Panc1 (cell line): ENCODE data around the gene C10orf88. TPM values are rescaled to one million over a fixed set of nuclear protein-coding genes. Genes with fewer than 3 reads are reported as not detected.
A peak's percentile ranks its signal among the peaks of the same experiment; 100 is the strongest.

Experiments
- ATAC-seq: fragments of 200-7000 bp; cut with Tn5 transposase; 2 replicates; pipeline ENCODE4 v1.9.1; 2020; ENCODE audit warnings: mild to moderate bottlenecking, moderate library complexity
- BruUV-seq: library from RNA; stranded (reverse); fragments of 400-500 nt; replicated peaks from 2 replicates; lab custom pipeline; 2021; lab: Mats Ljungman, UMichigan
- CTCF ChIA-PET: fragments of 300-600 bp; sonication (Branson Sonifier 250); formaldehyde crosslinking; loops from one replicate; lab custom pipeline; 2022; ENCODE audit warnings: antibody characterized with exemption; lab: Charles Lee
- POLR2A ChIA-PET: fragments of 300-600 bp; sonication (Branson Sonifier 250); formaldehyde crosslinking; loops from one replicate; lab custom pipeline; 2022; ENCODE audit warnings: antibody characterized with exemption; lab: Charles Lee
- DNase-seq: peaks from one replicate; pipeline ENCODE4 v3.0.0-alpha.2; 2010; ENCODE audit warnings: low read depth, low spot score
- H3K27ac ChIP-seq: 2 replicates; pipeline ENCODE4 v1.5.1; 2011; ENCODE audit warnings: mild to moderate bottlenecking, low read length, inconsistent platforms
- H3K27me3 ChIP-seq: fragments of 200-500 bp; sonication (Bioruptor generic); 2 replicates; pipeline ENCODE4 v1.6.0; 2014; ENCODE audit warnings: low read length, inconsistent platforms; ENCODE audit not compliant: control insufficient read depth, insufficient read depth
- H3K36me3 ChIP-seq: fragments of 200-500 bp; sonication (Bioruptor generic); 2 replicates; pipeline ENCODE4 v1.5.1; 2014; ENCODE audit warnings: inconsistent platforms, mild to moderate bottlenecking, low read length, moderate library complexity; ENCODE audit not compliant: control insufficient read depth, insufficient read depth
- H3K4me1 ChIP-seq: 2 replicates; pipeline ENCODE4 v1.5.1; 2011; ENCODE audit warnings: inconsistent platforms, mild to moderate bottlenecking, low read length, moderate library complexity; ENCODE audit not compliant: control insufficient read depth, insufficient read depth
- H3K4me3 ChIP-seq, 2 experiments: 2 replicates each; pipeline ENCODE4 v1.5.1; 2011 to 2012; ENCODE audit warnings: low read depth in 2 of 2, low read length in 2 of 2, mild to moderate bottlenecking in 2 of 2, inconsistent platforms in 1 of 2, moderate library complexity in 1 of 2
- H3K9me3 ChIP-seq: fragments of 200-500 bp; sonication (Bioruptor generic); 2 replicates; pipeline ENCODE4 v1.5.1; 2014; ENCODE audit warnings: low read depth, mild to moderate bottlenecking, inconsistent platforms, low read length, moderate library complexity; ENCODE audit not compliant: control insufficient read depth, insufficient read depth
- CTCF ChIP-seq: fragments of 450-650 bp; IDR thresholded peaks from 2 replicates; pipeline ENCODE4 v1.5.1; 2017; ENCODE audit warnings: mild to moderate bottlenecking
- POLR2AphosphoS5 ChIP-seq: IDR thresholded peaks from 2 replicates; pipeline ENCODE4 v1.6.1; 2012; ENCODE audit warnings: mild to moderate bottlenecking, low read depth, low read length, moderate library complexity
- REST ChIP-seq, 2 experiments: IDR thresholded peaks; 2 replicates each; pipeline ENCODE4 v1.6.1; 2011 to 2012; ENCODE audit warnings: low read depth in 2 of 2, control low read depth in 1 of 2, low read length in 1 of 2, mild to moderate bottlenecking in 1 of 2, moderate library complexity in 1 of 2; ENCODE audit not compliant: insufficient read depth in 1 of 2
- SIN3A ChIP-seq: IDR thresholded peaks from 2 replicates; pipeline ENCODE4 v1.6.1; 2012; ENCODE audit warnings: low read depth, mild to moderate bottlenecking, low read length, moderate library complexity, borderline replicate concordance; ENCODE audit not compliant: insufficient read depth
- TCF7L2 ChIP-seq: IDR thresholded peaks from 2 replicates; pipeline ENCODE4 v1.6.1; 2011; ENCODE audit warnings: mild to moderate bottlenecking, low read depth, low read length, inconsistent platforms
- in situ Hi-C: cut with HindIII; loops from 2 replicates; pipeline ENCODE4 v1.10.0; 2016; ENCODE audit warnings: low sequenced_read_pairs, low pct_unique_long_range_greater_than_20kb
- intact Hi-C: fragments of 100-400 bp; cut with micrococcal nuclease; formaldehyde crosslinking; loops from one replicate; pipeline ENCODE4 v1.10.0; 2022; ENCODE audit not compliant: unreplicated experiment
- total RNA-seq: library from RNA; stranded (reverse); gene quantifications from one replicate; pipeline ENCODE4 v1.2.1, GENCODE V29; 2021; ENCODE audit not compliant: unreplicated experiment

Gene C10orf88
- total RNA-seq, 1 experiment from 2014 or later = 21.7 TPM

DNA sequence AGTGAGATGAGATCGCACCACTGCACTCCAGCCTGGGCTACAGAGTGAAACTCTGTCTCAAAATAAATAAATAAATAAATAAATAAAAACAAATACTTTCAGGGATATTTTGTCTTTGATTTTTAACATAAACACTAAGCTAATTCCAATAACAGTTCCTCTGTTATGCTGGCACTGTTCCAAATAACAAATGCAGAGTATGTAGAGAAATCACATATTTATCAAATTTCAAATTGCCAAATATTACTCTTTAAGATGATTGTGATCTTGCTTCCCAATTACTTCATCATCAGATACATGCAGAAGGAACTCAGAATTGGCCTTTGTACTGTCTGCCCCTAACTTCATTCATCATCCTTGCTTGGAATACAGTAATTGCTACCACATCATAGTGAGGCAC, 23.9 kb downstream of the C10orf88 start:
- no peak for TF ChIP-seq SIN3A
- TF ChIP-seq POLR2AphosphoS5 = no peak
- TF ChIP-seq REST (IDR thresholded peaks at IDR 0.05; ENCODE audit: insufficient read depth in 1 of 2, low read depth in 2 of 2, low read length in 1 of 2) = no peak
- no TSS peak for BruUV-seq
- no peak overlapping the region for H3K4me3 ChIP-seq
- no peak overlapping the region for H3K27ac ChIP-seq
- ATAC-seq (no peak), DNase-seq (no peak)
- no peaks in the 10 kb centered on the region for H3K9me3 ChIP-seq
- POLR2A ChIA-PET = no interaction called here
- H3K4me1 ChIP-seq = no peaks in the 10 kb centered on the region
- in situ Hi-C loops = no loop called here
- H3K27me3 ChIP-seq = no peaks in the 10 kb centered on the region
- intact Hi-C loops = no loop called here
- CTCF ChIA-PET = no interaction called here
- no peaks in the 10 kb centered on the region; the same call in 1 of the 2 replicates for H3K36me3 ChIP-seq

DNA sequence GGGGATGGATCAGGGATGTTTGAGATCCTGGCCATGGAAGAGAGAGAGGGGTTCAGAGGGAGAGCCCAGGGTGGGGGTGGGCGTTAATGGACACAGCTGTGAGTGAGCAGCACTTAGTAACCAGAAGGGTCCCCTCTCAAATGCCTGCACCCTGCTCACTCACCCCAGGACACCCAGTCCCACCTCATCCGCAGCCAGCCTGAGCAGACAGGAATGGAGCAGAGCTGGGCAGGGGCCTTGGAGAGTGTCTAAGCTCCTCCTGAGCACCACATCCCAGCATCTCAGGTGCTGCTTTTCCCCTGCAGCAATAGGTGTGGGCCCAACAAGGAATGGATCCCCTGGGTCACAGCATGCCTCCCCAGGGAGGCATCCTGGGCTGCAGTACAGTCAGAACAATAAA, 38.3 kb downstream of the C10orf88 start:
- BruUV-seq = no TSS peak
- TF ChIP-seq TCF7L2 (no peak), REST (IDR thresholded peaks at IDR 0.05; ENCODE audit: insufficient read depth in 1 of 2, low read depth in 2 of 2, low read length in 1 of 2) (no peak), SIN3A (no peak), POLR2AphosphoS5 (no peak), CTCF (no peak)
- no peak overlapping the region for H3K4me3 ChIP-seq
- intact Hi-C loops (no loop called here), in situ Hi-C loops (no loop called here)
- H3K27ac ChIP-seq = no peak overlapping the region
- ChIA-PET CTCF (no interaction called here), POLR2A (no interaction called here)
- DNase-seq (no peak), ATAC-seq (0 out of 2 replicates have a peak, but pooled peaks have one; percentile 34)
- no peaks in the 10 kb centered on the region for H3K27me3 ChIP-seq
- H3K9me3 ChIP-seq = no peaks in the 10 kb centered on the region
- H3K4me1 ChIP-seq = no peaks in the 10 kb centered on the region
- H3K36me3 ChIP-seq = no peaks in the 10 kb centered on the region
